GM20000 (cell line): ENCODE data around the gene MID2.
"Not testable (repeated sequence)": the region's sequence is repeated elsewhere in the genome, so short reads cannot be mapped to it uniquely, and the experiment has no call there.

Experiments
- DNase-seq: peaks from one replicate; pipeline ENCODE4 v3.0.0; 2012; ENCODE audit warnings: low spot score
- CTCF ChIP-seq: IDR thresholded peaks from 2 replicates; pipeline ENCODE4 v1.5.1; 2012; ENCODE audit warnings: mild to moderate bottlenecking, control low read depth; ENCODE audit errors: extremely low read depth, missing control alignments

The MID2 gene

GRCh38 chrX:107825698-107826237 lies at the start of gene MID2:
Gene MID2 (plus strand): TSS chrX:107825866. CDS start chrX:107826427, 561 bp downstream.
- no peak for TF ChIP-seq CTCF
- peak; percentile 11 for DNase-seq

- TF ChIP-seq CTCF, result peak; percentile 43
- DNase-seq, result peak; percentile 78
Observed at GRCh38 chrX:107776649-107777535, 48.8 kb upstream of the MID2 start.

GRCh38 chrX:107777536-107777832 lies 48.2 kb upstream of the MID2 start, which contains the start of gene NCBP2L:
Gene NCBP2L (plus strand): TSS chrX:107777733. CDS start chrX:107794221, 16,488 bp downstream.
- DNase-seq, result no peak
- no peak for TF ChIP-seq CTCF

- TF ChIP-seq CTCF, result no peak
- DNase-seq, result no peak
Observed at GRCh38 chrX:107780525-107780924, 45.1 kb upstream of the MID2 start.

- DNase-seq, result no peak
- TF ChIP-seq CTCF, result no peak
Observed at GRCh38 chrX:107787827-107788226, 37.8 kb upstream of the MID2 start.

- no peak for DNase-seq
- no peak for TF ChIP-seq CTCF
Observed at GRCh38 chrX:107804427-107804826, 21.2 kb upstream of the MID2 start.

GRCh38 chrX:107805179-107805578 lies 20.5 kb upstream of the MID2 start:
- TF ChIP-seq CTCF, result no peak
- no peak for DNase-seq

- not testable (repeated sequence) for DNase-seq
Observed at GRCh38 chrX:107810053-107810452, 15.6 kb upstream of the MID2 start.
